Activated CD4-positive, alpha-beta T cell treated with anti-CD3 and anti-CD28 coated beads, Interleukin-2, amount 10 ng/mL, durations not matched to agents 24 days and 14 days (primary cell): ENCODE data around the gene KRTAP10-8. TPM values are rescaled to one million over a fixed set of nuclear protein-coding genes. Genes with fewer than 3 reads are reported as not detected.
"Not testable (repeated sequence)": the region's sequence is repeated elsewhere in the genome, so short reads cannot be mapped to it uniquely, and the experiment has no call there.

Source experiments
- DNase-seq: peaks from one replicate; pipeline ENCODE4 v3.0.0; 2022
- H3K27ac Mint-ChIP-seq: one replicate; pipeline ENCODE4 v1.8.0; 2022; ENCODE audit warnings: mild to moderate bottlenecking, mixed read lengths
- H3K27me3 Mint-ChIP-seq: one replicate; pipeline ENCODE4 v1.8.0; 2022; ENCODE audit warnings: mixed read lengths
- H3K36me3 Mint-ChIP-seq: one replicate; pipeline ENCODE4 v1.8.0; 2022; ENCODE audit warnings: low read depth, mild to moderate bottlenecking, mixed read lengths
- H3K4me1 Mint-ChIP-seq: one replicate; pipeline ENCODE4 v1.8.0; 2021; ENCODE audit warnings: mixed read lengths
- H3K4me3 Mint-ChIP-seq: one replicate; pipeline ENCODE4 v1.8.0; 2022; ENCODE audit warnings: mild to moderate bottlenecking, moderate library complexity, mixed read lengths
- H3K9me3 Mint-ChIP-seq: one replicate; pipeline ENCODE4 v1.8.0; 2021; ENCODE audit warnings: mixed read lengths
- intact Hi-C: fragments of 100-400 bp; cut with micrococcal nuclease; formaldehyde crosslinking; loops from one replicate; pipeline ENCODE4 v1.15.1; 2023
- total RNA-seq: library from RNA; stranded (reverse); gene quantifications from 2 replicates; pipeline ENCODE4 v1.2.3, GENCODE V29; 2022

The KRTAP10-8 gene
- total RNA-seq, 1 donor from 2014 or later: not detected

DNA sequence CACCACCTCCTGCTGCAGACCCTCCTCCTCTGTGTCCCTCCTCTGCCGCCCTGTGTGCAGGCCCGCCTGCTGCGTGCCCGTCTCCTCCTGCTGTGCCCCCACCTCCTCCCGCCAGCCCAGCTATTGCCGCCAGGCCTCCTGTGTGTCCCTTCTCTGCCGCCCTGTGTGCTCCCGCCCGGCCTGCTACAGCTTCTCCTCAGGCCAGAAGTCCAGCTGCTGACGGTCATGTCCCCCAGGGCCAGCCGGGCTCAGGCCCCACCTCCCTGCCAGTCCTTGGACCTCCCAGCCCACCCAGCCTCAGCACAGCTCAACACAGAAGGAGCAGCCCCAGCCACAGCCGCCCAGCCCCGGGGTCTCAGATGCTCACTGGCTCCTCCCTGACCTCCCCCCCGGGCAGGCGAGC is 16.0 kb downstream of the KRTAP10-8 start:
- H3K4me3 Mint-ChIP-seq, H3K27me3 Mint-ChIP-seq, H3K4me1 Mint-ChIP-seq, H3K27ac Mint-ChIP-seq, intact Hi-C loops, DNase-seq: not testable (repeated sequence)
- H3K9me3 Mint-ChIP-seq: peaks cover 45% of the 10 kb centered on the region
- H3K36me3 Mint-ChIP-seq: peaks cover 20% of the 10 kb centered on the region

DNA sequence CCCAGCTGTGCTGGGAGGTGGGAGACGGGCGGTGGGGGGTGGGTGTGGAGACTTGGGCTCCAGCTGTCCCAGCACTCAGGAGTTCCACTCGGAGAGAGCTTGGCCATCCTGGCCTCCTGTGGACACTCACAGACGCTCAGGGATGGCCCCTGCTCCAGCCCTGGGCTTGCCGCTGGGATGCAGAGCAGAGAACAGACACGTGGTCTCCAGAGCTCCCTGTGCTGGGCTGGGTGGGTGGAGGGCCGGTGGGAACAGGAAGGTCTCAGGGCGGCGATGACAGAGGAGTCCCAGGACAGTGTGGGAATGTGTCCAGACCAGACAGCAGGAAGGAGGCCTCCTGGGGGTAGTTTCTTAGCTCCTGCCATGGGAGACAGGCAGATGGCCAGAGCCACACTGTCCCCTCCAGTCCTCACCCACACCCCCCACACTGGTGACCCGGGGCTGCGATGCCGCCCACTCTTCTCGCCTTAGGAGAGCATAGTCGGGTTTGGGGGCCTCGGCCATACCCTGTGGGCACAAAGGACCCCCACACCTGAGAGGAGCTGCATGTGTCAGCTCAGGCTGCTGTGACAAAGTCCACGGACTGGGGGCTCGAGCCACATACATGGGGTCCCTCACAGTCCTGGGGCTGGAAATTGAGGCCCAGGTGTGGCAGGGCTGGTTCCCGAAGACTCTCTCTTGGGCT is 17.0 kb downstream of the KRTAP10-8 start:
- no peak for DNase-seq
- Mint-ChIP-seq H3K9me3 (peaks cover 45% of the 10 kb centered on the region), H3K27ac (no peak overlapping the region), H3K27me3 (peaks cover 6% of the 10 kb centered on the region), H3K4me1 (peaks cover 6% of the 10 kb centered on the region), H3K4me3 (no peak overlapping the region), H3K36me3 (peaks cover 20% of the 10 kb centered on the region)
- intact Hi-C loops: no loop called here

DNA sequence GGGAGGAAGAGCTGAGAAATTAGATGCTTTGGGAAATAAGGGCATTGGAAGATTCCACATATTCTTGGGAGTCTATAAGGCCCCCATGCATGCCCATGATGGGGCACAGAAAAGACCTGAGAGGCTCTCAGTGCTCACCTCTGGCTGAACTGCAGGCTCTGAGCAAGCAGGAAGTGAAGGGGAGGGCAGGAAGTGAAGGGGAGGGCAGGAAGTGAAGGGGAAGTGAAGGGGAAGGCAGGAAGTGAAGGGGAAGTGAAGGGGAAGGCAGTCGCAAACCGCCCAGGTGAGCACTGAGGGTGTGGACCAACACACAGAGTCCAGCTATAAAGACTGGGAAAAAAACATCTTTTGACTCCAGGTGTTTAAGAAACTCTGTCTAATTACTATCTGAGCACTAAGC is 18.6 kb downstream of the KRTAP10-8 start:
- Mint-ChIP-seq H3K36me3 (peaks cover 16% of the 10 kb centered on the region), H3K4me3 (no peak overlapping the region), H3K27ac (no peak overlapping the region), H3K4me1 (peaks cover 6% of the 10 kb centered on the region), H3K27me3 (peaks cover 11% of the 10 kb centered on the region), H3K9me3 (peaks cover 42% of the 10 kb centered on the region)
- DNase-seq: no peak
- intact Hi-C loops: no loop called here

DNA sequence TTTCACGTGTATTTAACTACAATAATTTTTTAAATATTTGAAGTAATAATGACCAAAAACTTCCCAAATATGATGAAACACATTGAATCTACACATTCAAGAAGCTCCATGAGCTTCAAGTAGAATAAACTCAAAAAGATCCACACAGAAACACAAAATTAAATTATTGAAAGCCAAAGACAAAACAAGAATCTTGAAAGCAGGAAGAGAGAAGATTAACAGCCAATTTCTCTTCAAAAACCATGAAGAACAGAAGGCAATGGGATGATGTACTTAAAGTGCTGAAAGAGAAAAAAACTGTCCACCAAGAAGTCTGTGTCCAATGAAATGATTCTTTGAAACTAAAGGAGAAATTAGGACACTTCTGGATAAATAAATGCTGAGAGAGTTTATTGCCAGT is 20.2 kb downstream of the KRTAP10-8 start:
- H3K4me3 Mint-ChIP-seq: no peak overlapping the region

DNA sequence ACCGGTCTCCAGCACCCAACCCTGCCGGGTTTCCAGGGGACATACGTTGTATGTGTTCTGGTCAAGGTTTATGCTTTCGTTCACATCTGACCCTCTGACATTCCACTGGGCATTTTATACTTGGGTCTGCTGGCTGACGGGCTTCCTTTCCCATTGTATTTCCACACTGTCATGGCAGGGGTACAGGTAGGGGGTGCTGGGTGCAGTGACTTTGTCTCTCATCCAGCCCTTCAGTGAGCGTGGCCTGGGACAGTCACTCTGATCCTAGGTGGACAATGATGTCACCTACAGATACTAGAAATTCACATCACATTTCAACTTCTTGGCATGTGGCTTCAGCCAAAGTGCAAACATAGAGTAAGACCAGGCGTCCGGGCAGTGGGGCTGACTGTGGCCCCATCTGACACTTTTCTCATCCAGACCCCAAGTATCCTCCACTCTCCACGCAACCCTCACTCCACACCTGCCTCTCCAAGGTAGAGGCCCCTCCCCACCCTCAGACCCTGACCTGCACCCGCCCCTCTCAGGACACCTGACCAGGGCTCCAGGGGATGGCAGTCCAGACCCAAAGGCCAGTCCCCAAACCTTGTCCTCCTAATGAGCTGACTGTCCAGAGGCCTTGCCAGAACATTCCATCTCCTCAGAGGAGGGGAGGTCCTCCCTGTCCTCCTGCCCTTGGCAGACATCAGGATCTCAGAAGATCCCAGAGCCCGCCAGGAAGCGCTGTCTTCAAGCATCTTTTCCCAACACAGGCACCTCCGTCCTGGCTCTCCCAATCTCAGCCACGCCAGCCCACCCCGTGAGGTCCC is 24.5 kb downstream of the KRTAP10-8 start:
- intact Hi-C loops: no loop called here
- H3K27ac Mint-ChIP-seq: no peak overlapping the region
- no peak for DNase-seq
- no peak overlapping the region for H3K4me3 Mint-ChIP-seq
- H3K27me3 Mint-ChIP-seq: peaks cover 14% of the 10 kb centered on the region
- H3K36me3 Mint-ChIP-seq: peaks cover 6% of the 10 kb centered on the region
- H3K4me1 Mint-ChIP-seq: peaks cover 2% of the 10 kb centered on the region
- H3K9me3 Mint-ChIP-seq: peaks cover 37% of the 10 kb centered on the region

More for the DNA sequence above, 20.2 kb downstream of the KRTAP10-8 start:
- intact Hi-C loops: no loop called here
- DNase-seq: no peak
- Mint-ChIP-seq H3K27me3 (peaks cover 11% of the 10 kb centered on the region), H3K36me3 (peaks cover 16% of the 10 kb centered on the region), H3K4me1 (peaks cover 6% of the 10 kb centered on the region), H3K9me3 (peaks cover 42% of the 10 kb centered on the region), H3K27ac (no peak overlapping the region)

DNA sequence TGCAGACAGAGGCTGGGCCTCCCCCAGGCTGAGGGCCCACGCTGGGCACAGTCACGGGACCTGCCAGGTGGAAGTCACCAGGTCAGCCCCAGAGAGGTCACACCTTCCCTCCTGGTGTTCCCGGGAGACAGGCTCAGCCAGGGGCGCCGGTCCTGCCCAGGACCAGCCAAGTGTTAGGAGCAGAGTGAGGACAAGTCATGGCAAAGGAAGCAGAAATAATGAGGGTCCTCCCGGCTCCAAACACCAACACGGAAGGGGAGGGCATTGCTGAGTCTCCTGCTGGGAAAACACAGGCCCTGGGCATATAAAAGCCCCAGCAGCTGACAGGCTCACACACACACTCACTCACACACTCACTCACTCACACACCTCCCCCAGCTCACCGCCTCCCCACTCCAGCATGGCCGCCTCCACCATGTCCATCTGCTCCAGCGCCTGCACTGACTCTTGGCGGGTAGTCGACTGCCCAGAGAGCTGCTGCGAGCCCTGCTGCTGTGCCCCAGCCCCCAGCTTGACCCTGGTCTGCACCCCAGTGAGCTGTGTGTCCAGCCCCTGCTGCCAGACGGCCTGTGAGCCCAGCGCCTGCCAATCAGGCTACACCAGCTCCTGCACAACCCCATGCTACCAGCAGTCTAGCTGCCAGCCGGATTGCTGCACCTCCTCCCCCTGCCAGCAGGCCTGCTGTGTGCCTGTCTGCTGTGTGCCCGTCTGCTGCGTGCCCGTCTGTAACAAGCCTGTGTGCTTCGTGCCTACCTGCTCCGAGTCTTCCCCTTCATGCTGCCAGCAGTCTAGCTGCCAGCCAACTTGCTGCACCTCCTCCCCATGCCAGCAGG is 25.4 kb downstream of the KRTAP10-8 start, which contains the start of gene KRTAP10-10:
KRTAP10-10 (plus strand) TSS at position 339 of the 833 bp plus-strand sequence; CDS start at position 401, 62 bp downstream.
- H3K9me3 Mint-ChIP-seq: peaks cover 30% of the 10 kb centered on the region
- no peak within 1 kb of the TSS for H3K27ac Mint-ChIP-seq
- intact Hi-C loops: no loop called here

DNA sequence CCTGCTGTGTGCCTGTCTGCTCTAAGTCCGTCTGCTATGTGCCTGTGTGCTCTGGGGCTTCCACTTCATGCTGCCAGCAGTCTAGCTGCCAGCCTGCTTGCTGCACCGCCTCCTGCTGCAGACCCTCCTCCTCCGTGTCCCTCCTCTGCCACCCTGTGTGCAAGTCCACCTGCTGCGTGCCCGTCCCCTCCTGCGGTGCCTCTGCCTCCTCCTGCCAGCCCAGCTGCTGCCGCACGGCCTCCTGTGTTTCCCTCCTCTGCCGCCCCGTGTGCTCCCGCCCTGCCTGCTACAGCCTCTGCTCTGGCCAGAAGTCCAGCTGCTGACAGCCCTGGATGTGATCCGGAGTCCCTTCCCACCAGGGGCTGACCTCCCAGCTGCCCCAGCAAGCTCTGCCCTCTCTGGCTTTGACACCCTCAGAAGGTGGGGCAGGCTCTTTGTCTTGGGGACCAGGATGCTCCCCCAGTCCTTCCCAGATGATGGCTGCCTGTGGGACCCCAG is 26.0 kb downstream of the KRTAP10-8 start:
- intact Hi-C loops, H3K27ac Mint-ChIP-seq, DNase-seq, H3K4me3 Mint-ChIP-seq, H3K36me3 Mint-ChIP-seq, H3K4me1 Mint-ChIP-seq: not testable (repeated sequence)
- Mint-ChIP-seq H3K9me3 (peaks cover 32% of the 10 kb centered on the region), H3K27me3 (peaks cover 13% of the 10 kb centered on the region)

More for the DNA sequence above, 25.4 kb downstream of the KRTAP10-8 start, which contains the start of gene KRTAP10-10:
- Mint-ChIP-seq H3K36me3 (peaks cover 3% of the 10 kb centered on the region), H3K27me3 (peaks cover 13% of the 10 kb centered on the region), H3K4me1 (no peaks in the 10 kb centered on the region), H3K4me3 (no peak within 1 kb of the TSS)
- DNase-seq: no peak

DNA sequence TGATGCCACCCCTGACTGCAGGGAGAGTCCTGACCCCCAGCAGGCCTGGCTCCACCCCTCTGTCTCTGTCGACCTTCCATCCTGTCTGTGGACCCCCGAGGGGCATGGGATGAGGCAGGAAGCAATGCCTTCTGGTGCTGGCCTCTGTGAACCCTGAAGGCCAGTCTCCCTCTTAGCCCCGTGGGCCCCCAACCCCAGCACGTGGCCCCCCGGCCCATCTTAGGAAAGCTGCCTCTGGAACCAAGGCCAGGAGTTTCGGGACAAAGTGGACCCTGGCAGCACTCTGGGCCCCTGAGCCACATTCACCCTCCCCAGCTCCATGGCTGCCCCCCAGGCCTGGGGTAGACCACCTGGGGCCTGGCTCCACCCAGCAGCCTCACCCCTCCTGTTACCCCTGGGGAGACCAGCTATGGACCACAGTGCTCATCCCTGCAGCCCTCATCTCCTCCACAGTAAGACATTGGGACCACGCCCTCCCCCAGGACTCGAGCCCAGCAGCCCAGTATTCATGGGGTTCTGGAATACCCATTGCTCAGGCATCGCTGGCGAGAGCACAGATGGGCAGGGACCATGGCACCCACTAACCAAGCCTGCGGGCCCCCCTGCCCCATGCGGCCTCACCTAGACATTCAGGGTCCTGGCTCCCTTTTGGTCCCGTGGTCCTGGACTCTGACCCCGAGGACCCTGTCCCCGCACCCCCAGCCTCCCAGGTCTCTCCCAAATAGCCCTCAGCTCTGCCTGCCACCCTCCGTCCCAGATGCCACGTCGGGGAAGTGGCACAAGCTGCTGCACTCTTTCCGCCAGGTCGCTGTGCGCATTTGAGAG is 26.8 kb downstream of the KRTAP10-8 start:
- H3K9me3 Mint-ChIP-seq: peaks cover 34% of the 10 kb centered on the region
- H3K4me3 Mint-ChIP-seq, intact Hi-C loops, DNase-seq, H3K27ac Mint-ChIP-seq, H3K4me1 Mint-ChIP-seq, H3K36me3 Mint-ChIP-seq: not testable (repeated sequence)
- peaks cover 10% of the 10 kb centered on the region for H3K27me3 Mint-ChIP-seq

DNA sequence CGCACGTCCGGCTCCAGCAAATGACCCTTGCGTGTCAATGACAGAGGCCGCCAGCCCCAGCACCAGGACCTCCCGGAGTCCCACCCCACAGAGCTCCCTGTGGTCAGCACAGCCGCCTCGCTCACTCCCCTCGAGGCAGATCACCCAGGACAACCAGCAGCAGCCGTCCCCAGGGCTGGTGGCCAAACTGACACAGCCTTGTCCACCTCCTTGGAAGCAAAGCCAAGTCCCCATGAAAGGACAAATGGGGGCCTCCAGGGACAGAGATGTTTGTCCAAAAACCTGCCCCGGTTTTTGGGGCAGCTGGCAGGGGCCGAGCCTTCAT is 27.4 kb downstream of the KRTAP10-8 start:
- intact Hi-C loops: no loop called here
- Mint-ChIP-seq H3K4me1 (no peaks in the 10 kb centered on the region), H3K4me3 (no peak overlapping the region), H3K27me3 (peaks cover 9% of the 10 kb centered on the region), H3K27ac (no peak overlapping the region), H3K36me3 (peaks cover 2% of the 10 kb centered on the region), H3K9me3 (peaks cover 28% of the 10 kb centered on the region)
- peak; percentile 48 for DNase-seq

DNA sequence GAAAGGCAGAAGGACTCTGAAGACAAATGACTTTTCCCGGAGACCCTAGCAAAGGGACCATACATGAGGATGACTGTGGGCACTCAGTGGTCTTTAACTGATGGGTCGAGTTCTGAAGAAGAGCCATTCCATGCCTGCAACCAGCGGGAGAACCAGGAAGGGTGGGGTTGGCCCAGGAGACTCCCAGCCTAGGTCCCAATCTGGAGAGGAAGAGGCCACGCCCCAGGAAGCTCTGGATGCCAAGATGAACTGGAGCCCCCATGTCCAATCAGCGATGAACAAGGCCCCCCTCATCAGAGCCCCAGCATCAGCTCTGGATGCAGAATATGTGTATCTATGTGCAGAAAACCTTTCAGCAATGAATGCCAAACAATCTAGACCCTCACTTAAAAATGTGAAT is 28.9 kb downstream of the KRTAP10-8 start:
- H3K4me3 Mint-ChIP-seq: no peak overlapping the region
- peaks cover 31% of the 10 kb centered on the region for H3K9me3 Mint-ChIP-seq
- H3K4me1 Mint-ChIP-seq: no peaks in the 10 kb centered on the region
- H3K27ac Mint-ChIP-seq: no peak overlapping the region
- no peak for DNase-seq
- H3K27me3 Mint-ChIP-seq: peaks cover 5% of the 10 kb centered on the region
- H3K36me3 Mint-ChIP-seq: peaks cover 7% of the 10 kb centered on the region
- intact Hi-C loops: no loop called here

DNA sequence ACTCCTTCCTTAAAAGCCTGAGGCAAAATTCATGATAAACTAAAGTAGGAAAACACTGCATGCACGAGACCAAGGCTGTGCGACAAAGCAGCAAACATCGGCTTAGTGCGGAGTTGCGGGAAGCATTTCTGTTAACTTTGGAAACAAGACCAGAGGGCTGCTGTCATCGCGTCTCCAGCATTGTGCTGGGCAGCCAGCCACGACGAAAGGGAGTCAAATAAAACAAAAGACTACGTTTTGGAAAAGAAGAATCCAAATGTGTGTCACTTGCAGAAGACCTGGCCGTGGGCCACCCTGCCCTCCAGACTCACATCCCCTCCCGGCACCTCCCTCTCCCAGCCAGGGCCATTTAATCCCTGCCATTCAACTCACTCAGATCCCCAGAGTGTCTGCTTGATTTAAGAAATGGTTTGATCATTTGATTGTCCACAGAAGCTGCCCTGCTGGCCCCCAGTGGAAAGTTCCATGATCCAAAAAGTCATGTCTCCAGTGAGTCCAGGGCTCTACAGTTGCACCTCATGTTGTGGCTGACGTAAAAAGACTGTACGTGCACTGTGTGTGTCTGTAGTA is 31.9 kb downstream of the KRTAP10-8 start:
- H3K9me3 Mint-ChIP-seq: peaks cover 31% of the 10 kb centered on the region
- intact Hi-C loops: no loop called here
- H3K4me1 Mint-ChIP-seq: peaks cover 2% of the 10 kb centered on the region
- no peak overlapping the region for H3K27ac Mint-ChIP-seq
- H3K4me3 Mint-ChIP-seq: no peak overlapping the region
- H3K27me3 Mint-ChIP-seq: peaks cover 6% of the 10 kb centered on the region
- peaks cover 7% of the 10 kb centered on the region for H3K36me3 Mint-ChIP-seq
- DNase-seq: peak; percentile 44

DNA sequence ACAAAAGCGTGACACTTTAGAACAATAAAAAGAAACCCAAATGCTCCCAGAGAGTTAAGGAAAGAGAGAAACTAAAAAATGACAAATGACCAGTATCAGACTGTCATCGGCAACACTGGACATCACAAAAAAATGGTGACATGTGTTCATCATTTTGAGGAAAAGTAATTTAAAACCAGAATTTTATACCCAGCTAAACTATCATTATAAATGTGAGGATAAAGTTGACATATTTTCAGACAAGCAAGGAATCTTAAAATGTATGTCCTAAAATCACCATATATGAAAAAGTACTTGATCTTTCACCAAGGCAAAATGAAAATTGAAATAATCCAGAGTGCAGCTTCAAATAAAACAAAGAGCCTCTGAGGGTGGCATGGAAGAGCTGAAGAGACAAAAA is 33.0 kb downstream of the KRTAP10-8 start:
- H3K27me3 Mint-ChIP-seq: peaks cover 6% of the 10 kb centered on the region
- H3K27ac Mint-ChIP-seq: no peak overlapping the region
- intact Hi-C loops: no loop called here
- peaks cover 7% of the 10 kb centered on the region for H3K36me3 Mint-ChIP-seq
- H3K4me1 Mint-ChIP-seq: peaks cover 2% of the 10 kb centered on the region
- peaks cover 29% of the 10 kb centered on the region for H3K9me3 Mint-ChIP-seq
- H3K4me3 Mint-ChIP-seq: no peak overlapping the region
- DNase-seq: no peak
